GM18907 (cell line): ENCODE measurements around the gene CCM2.
"Not testable (repeated sequence)": the region's sequence is repeated elsewhere in the genome, so short reads cannot be mapped to it uniquely, and the experiment has no call there.

Experiments used
- ATAC-seq: cut with Tn5 transposase; IDR thresholded peaks from one replicate; pipeline ENCODE4 v1.9.1; 2021; ENCODE audit warnings: mild to moderate bottlenecking, moderate library complexity; ENCODE audit not compliant: unreplicated experiment

CCM2 gene

DNA sequence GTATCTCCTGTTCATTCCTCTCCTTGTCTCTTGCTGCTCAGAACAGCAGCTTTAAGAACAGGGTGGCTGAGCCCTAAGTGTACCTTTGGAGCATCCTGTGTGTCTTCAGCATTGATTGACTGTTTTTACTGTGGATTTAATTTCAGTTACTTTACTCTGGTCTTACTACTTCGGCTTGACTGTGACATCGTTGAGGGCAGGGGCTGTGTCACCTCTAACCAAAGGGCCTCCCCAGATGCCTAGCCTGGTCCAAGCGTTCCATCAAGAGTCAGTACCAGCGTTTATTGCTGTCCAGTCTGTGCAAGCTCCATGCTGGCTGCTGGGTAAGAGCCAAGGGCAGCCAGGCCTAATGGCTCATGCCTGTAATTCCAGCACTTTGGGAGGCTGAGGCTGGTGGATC is 32.4 kb downstream of the CCM2 start:
- ATAC-seq: no peak

DNA sequence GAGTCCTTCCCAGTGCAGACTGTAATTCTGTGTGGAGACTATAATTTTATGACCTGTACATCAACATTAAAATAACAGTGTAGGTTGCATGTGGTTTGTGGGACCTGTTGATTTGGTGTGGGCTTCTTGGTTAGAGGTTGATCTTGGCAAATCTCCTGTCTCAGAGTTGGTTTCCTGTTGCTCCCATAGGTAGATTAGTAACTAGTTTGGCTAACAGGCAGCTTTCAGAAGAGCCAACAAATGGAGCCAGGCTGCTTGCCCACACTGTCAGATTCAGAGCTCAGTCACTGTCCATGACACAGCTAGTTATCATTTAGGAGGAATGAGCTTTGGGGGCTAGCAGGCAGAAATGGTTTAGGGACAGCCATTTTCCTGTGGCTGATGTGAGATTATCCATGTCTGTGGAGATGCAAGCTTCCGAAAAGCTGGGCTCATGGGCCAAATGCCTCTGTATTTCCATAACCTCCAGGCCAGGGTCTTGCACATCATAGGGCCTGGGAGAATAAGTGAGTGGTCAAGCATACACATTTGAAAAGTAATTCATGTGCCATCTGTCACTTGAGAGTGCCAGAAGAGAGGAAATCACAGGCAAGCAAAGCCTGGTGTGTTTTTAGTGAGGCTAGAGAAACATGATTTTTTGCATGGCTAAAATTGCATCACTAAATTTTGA is 33.4 kb downstream of the CCM2 start:
- ATAC-seq: no peak

DNA sequence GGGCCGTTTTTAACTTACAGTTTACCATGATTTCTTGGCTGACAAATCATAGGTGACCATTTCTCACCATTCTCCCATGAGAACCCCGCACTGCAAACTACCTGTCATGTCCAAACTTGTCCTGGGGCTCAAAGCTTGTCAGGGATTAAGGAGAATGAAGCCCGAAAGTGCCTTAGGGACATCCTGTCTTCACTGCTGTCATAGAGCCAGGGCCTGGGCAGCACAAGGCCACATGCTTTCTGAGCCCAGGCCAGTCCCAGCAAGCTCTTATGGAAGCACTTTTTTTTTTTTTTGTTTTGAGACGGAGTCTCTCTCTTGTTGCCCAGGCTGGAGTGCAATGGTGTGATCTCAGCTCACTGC is 33.9 kb downstream of the CCM2 start:
- ATAC-seq: no peak

DNA sequence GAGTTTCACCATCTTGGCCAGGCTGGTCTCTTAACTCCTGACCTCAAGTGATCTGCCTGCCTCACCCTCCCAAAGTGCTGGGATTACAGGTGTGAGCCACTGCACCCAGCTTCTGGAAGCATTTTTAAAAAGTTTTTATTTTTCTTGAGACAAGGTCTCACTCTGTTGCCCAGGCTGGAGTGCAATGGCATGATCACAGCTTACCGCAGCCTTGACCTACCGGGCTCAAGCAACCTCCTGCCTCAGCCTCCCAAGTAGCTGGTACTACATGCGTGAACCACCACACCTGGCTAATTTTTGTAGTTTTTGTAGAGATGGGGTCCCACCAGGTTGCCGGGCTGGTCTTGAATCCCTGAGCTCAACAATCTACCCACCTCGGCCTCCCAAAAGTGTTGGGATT is 34.7 kb downstream of the CCM2 start:
- ATAC-seq: not testable (repeated sequence)

DNA sequence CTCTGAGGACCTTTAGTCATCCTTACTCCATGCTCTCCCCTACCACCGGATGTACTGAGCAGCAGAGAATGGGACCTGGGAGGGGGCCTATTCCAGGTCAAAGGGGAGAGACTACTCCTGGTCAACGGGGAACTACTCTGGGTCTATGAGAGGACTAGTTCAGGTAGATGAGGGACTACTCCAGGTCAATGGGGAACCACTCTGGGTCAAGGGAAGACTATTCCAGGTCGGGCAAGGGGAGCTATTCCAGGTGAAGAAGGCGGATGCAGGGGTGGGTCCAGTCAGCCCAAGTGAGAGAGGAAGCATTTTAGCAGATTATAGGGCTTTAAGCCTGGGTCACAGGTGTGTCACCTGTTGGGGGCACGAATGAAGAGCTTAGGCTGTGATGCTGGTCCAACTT is 35.4 kb downstream of the CCM2 start:
- no peak for ATAC-seq

DNA sequence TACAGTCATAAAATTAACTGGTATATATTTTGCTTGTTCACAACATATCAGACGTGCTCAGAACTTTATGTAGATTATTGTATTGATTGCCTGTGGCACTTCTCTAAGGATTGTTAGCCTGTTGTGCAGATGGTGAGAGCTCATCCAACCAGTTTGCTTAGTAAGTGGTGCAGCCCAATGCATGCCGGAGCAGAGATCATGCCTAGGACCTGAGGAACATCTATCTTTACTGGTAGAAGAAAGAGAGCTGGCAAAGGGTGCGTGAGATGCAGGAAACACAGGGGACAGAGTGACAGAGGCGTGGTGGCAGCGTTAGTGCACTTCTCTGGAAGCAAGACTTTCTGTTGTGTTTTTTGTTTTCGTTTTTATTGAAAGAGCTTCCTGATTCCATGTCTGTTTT is 35.9 kb downstream of the CCM2 start:
- no peak for ATAC-seq

DNA sequence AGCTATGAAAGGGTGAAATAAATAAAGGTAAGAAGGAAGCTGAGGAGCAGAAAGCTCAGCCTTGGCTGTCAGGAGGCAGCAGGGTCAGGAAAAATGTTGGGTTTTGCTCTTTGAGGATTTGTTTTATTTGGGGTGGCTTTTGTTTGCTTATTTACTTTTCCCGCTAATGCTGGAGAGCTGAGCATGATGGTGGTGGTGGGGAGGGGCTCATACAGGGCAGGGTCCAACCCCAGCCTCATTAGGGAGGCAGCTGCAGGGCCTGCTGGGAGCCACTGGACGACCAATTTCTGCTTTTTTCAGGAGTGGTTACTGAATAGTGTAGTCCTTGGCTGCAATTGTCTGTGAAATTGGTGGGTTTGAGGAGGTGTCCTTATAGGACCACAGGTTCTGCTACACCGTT is 36.3 kb downstream of the CCM2 start:
- no peak for ATAC-seq

DNA sequence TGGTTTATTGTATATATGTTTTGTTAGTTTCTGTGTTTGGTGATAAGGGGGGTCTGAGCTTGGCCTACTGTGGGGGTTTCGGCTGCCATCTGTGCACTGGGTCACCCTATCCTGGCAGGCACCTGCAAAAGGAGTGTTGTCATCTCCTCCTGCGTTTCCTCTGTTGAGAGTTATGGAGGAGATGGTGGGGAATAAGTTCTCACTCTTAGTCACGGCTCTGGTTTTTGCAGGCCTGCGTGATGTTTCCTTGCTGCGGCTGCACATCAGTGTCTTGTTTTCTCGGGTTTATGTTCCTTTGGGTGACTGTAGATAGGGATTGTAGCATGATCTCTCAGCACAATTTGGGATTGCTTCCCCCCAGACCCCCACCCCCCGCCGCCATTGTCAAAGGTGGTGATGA is 36.8 kb downstream of the CCM2 start:
- no peak for ATAC-seq

DNA sequence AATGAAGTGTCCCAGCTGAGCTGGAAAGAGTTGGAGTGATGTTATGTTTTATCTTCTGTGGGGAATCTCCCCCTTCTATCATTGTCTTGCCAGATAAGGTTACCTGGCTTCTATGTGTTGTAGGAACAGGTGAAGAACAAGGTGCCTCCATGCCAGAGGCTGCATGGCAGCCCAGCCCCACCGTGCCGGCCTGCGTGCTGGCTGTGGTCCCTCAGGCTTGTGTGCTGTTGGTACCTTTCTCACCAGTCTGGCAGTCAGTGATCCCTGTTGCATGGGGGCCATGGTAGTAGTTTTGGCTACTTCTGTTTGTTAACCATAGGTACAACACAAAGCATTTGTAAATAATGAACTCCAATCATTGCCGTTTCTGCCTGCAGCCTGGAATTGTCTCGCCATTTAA is 37.9 kb downstream of the CCM2 start:
- ATAC-seq: no peak

DNA sequence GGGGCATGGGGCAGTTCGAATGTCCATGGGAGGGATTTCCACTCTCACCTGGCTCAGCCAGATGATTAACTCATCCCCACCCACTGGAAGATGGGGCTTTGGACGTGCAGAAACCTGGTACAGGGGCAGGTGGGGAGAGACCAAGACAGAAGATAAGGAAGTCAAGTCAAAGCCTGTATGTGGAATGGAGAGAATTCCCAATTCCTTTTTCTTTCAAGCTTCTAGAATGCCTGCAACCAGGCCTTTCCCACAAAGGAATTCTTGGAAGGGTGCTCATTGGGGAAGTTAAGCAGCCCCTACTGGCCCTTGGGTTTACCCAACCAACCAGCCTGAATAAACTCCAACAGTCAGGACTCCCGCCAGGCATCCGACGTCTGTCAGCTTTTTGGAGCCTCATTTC is 39.1 kb downstream of the CCM2 start:
- ATAC-seq: no peak

DNA sequence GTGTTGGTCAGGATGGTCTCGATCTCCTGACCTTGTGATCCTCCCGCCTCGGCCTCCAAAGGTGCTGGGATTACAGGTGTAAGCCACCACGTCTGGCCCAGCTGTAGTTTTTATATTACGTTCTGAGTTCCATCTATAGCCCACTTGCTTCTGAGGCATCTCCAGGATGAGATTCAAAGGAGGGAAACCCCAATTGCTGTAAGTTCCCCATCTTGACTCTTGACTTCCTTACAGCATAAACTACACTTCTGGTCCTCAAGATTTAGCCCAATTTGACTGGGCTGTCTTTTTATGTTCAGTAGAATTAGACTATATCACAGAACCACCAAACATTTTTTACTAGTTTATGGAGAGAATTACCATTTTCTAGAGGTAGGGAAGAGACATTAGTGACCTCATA is 44.3 kb downstream of the CCM2 start:
- no peak for ATAC-seq

DNA sequence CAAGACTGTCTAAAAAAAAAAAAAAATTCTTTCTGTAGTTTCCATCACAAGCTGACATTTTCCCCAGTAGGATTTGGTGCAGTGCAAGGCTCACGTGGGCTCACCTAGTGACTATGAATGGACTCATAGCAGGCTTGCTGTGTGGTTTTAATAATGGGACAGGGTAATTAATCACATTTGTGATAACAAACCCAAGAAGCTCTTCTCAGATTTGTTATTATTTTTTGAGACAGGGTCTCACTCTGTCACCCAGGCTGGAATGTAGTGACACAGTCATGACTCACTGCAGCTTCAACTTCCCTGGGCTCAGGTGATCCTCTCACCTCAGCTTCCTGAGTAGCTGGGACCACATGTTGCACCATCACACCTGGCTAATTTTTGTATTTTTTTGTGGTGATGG is 48.7 kb downstream of the CCM2 start:
- ATAC-seq: no peak

DNA sequence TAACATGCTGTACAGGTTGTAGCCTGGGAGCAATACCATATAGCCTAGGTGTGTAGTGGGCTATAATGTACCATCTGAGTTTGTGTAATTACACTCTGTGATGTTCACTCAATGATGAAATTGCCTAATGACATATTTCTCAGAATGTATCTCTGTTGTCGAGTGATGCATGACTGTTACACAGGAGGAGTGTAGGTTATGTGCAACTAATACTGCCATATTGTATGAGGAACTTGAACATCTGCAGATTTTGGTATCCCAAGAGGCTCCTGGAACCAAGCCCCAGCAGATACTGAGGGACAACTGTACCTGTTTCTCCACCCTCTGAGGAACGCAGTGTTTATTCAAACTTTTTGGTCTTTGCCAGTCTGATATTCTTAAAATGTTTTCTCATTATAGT is 50.2 kb downstream of the CCM2 start:
- no peak for ATAC-seq

DNA sequence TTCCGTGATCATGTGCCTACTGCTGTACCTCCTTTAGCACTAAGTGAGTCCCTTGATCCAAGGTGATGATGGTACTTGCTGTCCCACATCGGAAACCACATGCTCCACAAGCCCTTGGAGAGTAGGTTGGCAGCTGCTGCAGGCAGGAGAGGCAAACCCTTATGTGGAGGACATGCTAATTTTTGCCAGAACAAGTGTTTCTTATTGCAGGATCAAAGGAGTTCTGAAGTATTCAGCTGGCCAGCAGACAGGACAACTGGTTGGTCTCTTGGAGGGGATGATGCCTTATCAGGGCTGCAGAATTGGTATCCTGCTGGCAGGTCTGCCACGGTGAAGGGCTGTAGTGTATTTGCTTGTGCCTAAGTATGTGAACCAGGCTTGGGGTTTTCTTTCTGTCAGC is 52.0 kb downstream of the CCM2 start:
- ATAC-seq: no peak

DNA sequence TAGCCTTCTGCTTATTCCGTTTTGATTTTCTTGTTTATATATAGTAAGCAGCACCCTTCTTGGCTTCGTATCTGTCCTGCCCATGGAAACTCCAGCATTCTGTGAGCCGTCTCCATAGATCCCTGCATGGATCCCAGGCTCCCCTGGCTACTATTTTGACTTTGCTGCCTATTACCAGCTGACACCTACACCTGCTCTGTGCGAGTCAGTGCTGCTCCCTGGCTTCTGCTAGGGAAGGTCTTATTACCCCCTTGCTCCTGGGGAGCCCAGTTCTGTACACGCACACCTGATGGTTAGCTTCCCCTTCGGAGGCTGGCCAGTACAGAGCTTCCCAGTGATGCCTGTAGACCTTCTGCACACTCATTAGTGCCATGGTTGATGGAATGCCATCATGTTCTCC is 53.4 kb downstream of the CCM2 start:
- ATAC-seq: no peak

DNA sequence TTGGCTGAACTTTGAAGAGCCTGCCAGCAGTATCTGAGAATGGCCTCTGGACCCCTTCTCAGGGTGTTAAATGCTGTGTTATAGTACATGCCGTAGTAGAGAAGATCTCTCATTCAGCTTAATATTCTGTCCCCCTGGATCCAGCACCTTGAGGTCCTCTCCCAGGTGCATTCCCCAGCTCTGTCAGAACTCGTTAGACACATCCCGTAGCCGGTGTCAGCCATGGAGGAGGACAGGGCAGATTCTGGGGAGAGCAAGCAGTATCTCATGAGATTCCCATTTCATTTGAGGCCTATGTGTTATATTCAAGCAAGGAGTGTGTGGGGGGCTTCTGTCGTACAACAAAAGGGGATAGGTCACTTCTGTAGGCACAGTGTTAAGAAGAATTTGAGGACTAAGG is 53.9 kb downstream of the CCM2 start:
- ATAC-seq: no peak

DNA sequence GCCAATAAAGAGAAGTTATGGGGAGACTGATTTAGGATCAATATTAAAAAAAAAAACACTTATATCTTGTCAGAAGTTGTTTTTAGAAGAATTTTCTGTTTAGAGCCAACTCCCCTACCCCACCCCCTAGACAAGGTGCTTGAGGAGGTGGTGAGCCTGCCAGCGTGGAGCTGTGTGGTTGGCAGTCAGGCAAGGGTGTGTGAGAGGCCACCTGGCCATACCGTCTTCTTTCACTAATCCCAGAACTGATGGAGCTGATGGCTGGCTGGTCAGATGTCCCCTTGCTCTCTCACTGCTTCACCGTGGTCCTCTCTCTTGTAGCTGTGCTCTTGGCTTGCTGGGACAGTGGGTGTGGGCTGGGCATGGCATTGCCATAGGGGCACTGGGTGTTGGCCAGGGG is 54.4 kb downstream of the CCM2 start:
- no peak for ATAC-seq

DNA sequence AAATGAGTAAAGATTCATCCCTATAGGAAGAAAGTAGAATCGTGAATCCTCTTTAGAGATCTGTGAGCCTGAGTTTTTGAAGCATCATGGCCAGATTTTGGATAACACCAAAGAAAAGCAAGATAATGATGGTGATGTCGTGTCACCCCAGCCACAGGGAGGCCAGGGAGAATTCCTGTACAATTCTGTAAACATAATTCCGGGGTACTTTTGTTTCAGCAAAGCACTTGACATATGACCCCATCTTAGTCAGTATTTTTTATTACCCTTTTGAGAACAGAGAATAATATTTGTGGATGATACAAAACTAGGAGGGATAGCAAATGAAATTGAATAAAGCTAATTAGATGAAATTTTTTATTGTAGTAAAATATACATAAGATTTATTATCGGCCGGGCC is 55.0 kb downstream of the CCM2 start:
- no peak for ATAC-seq

DNA sequence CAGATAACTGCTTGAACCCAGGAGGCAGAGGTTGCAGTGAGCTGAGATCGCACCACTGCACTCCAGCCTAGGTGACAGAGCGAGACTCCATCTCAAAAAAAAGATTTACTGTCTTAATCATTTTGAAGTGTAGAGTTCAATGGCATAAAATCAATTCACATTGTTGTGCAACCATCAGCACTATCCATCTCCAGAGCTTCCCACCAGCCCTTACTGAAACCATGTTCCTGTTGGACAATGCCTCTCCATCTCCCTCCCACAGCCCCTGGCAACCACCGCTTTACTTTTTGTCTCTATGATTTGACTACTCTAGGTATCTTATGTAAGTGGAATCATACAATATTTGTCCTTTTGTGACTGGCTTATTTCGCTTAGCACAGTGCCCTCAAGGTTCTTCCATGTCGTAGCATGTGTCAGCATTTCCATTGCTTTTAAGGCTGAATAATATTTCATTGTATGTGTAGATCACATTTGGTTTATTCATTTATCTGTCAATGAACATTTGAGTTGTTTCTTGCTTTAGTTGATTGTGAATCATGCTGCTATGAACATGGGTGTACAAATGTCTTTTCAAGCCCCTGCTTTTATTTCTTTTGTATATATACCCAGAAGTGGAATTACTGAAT is 55.7 kb downstream of the CCM2 start:
- ATAC-seq: no peak

DNA sequence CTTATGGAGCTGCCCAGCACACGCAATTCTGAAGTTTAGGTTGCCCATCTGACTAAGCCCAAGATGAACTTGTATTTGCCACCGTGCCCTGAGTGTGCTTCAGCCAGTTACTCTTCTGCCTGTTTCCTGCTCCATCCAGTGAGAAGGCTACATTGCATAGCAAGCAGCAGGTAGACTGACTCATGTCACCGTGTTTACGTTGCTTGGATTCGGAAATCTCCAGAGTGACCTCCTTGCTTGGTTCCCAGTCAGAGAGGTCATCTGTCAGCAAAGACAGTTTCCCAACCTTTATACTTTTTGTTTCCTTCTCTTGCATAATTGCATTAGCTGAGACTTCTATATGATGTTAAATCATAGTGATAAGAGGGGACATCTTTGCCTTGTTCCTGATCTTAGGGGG is 57.9 kb downstream of the CCM2 start:
- ATAC-seq: no peak

DNA sequence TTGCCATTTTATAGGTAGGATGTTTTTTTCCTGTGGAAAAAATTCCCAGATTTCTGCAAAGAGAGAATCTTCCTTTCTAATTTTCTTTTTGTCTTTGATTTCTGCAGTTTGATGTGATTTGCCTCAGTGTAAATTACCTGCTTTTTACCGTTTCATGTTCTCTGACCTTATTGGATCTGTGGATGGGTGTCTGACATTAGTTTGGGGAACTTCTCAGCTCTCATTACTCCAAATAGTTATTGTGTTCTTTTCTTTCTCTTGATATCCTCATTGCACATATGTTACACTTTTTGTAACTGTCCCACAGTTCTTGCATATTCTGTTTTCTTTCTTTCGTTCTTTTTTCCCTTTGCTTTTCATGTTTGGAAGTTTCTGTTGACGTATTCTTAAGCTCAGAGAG is 60.3 kb downstream of the CCM2 start:
- no peak for ATAC-seq

DNA sequence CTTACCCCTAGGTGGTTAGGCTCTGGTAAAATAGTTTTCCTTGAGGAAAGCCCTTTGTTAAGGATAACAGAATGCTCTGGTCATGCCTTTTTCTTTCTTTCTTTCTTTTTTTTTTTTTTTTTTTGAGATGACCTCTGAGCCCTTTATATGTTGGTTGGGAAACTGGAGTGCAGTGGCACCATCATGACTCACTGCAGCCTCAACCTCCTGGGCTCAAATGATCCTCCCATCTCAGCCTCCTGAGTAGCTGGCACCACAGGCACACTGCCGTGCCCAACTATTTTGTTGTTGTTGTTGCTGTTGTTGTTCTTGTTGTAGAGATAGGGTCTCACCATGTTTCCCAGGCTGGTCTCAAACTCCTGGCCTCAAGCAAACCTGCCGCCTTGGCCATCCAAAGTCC is 61.4 kb downstream of the CCM2 start:
- no peak for ATAC-seq

DNA sequence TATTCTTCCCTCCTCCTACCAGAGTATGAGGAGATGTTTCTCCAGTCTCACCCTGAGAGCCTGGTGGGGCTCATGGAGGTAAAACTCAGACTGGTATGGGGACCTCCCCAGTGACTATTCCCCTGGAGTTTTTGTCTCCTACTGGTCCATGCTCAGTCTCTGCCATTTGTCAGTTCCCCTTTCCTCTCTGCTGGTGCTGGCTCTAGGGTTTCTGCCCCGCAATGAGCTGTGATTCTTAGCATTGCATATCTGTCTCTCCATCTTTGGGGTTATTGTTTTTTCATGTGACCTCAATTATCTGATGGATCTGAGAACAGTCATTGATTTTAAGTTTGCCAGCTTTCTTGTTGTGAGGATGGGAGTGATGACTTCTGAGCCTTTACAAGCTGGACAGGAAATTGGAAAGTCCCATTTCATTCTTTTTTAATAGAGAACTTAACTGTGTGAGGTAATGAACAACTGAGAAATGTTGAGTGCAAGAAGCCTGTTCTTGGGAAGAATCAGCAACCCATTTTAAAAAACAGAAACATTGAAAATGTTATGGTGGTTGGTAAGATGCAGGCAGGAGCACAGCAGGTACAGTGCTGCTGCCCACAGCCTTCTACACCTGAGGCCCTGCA is 61.9 kb downstream of the CCM2 start:
- ATAC-seq: no peak
